Nucleus accumbens (tissue), 56 donors: ENCODE data around the gene SSH2.
"Not testable (repeated sequence)": the region's sequence is repeated elsewhere in the genome, so short reads cannot be mapped to it uniquely, and the experiment has no call there.

ENCODE experiments used
- DNase-seq, 56 donors: peaks; one replicate each; lab custom pipeline; 2025; lab: John Stamatoyannopoulos, UW

Gene SSH2

GRCh38 chr17:29931231-29931932 lies 1.4 kb upstream of the SSH2 start:
- DNase-seq = peak in 53 of 56 donors; percentile 10 to 91 (median 73)

- DNase-seq = peak in 18 of 56 donors; percentile 1 to 68 (median 44)
Observed at GRCh38 chr17:29930409-29931010, 482 bp upstream of the SSH2 start.

- DNase-seq = peak in 20 of 56 donors; percentile 3 to 58 (median 32)
Observed at GRCh38 chr17:29929006-29929532, 959 bp downstream of the SSH2 start.

- no peak for DNase-seq
Observed at GRCh38 chr17:29927546-29927945, 2.5 kb downstream of the SSH2 start.

- no peak for DNase-seq
Observed at GRCh38 chr17:29924786-29925185, 5.2 kb downstream of the SSH2 start.

- no peak for DNase-seq
Observed at GRCh38 chr17:29918922-29919856, 10.8 kb downstream of the SSH2 start.

- no peak for DNase-seq
Observed at GRCh38 chr17:29918016-29918415, 12.0 kb downstream of the SSH2 start.

GRCh38 chr17:29914819-29915537 lies 15.1 kb downstream of the SSH2 start:
- no peak for DNase-seq

- no peak for DNase-seq
Observed at GRCh38 chr17:29911641-29912177, 18.3 kb downstream of the SSH2 start.

GRCh38 chr17:29909236-29910003 lies 20.6 kb downstream of the SSH2 start:
- DNase-seq = no peak

GRCh38 chr17:29906969-29907368 lies 23.1 kb downstream of the SSH2 start:
- no peak for DNase-seq

- DNase-seq = no peak
Observed at GRCh38 chr17:29905879-29906167, 24.2 kb downstream of the SSH2 start.

GRCh38 chr17:29905086-29905878 lies 24.7 kb downstream of the SSH2 start:
- DNase-seq = no peak

- no peak for DNase-seq
Observed at GRCh38 chr17:29903471-29903870, 26.6 kb downstream of the SSH2 start.

GRCh38 chr17:29897136-29897535 lies 32.9 kb downstream of the SSH2 start:
- DNase-seq = not testable (repeated sequence)

GRCh38 chr17:29892201-29892600 lies 37.8 kb downstream of the SSH2 start:
- no peak for DNase-seq

GRCh38 chr17:29891131-29891530 lies 38.9 kb downstream of the SSH2 start:
- DNase-seq = no peak

- no peak for DNase-seq
Observed at GRCh38 chr17:29885031-29885640, 44.9 kb downstream of the SSH2 start.
